DOHH2 (cell line): ENCODE results near the gene NASP.

Experiments used
- H3F3A ChIP-seq: fragments of 200-600 bp; sonication (generic), shearing (Covaris generic); 2 replicates; pipeline ENCODE4 v1.6.0; 2016; ENCODE audit warnings: antibody characterized with exemption, mild to moderate bottlenecking; ENCODE audit not compliant: control insufficient read depth, insufficient read depth
- H3K27ac ChIP-seq: fragments of 200-600 bp; sonication (generic); 2 replicates; pipeline ENCODE4 v1.5.1; 2014; ENCODE audit warnings: low read depth, mild to moderate bottlenecking, low read length, moderate library complexity
- H3K27me3 ChIP-seq: fragments of 200-600 bp; sonication (generic); 2 replicates; pipeline ENCODE4 v1.6.1; 2014; ENCODE audit warnings: mild to moderate bottlenecking, low read length, mixed read lengths; ENCODE audit not compliant: control insufficient read depth
- H3K36me3 ChIP-seq: fragments of 200-600 bp; sonication (generic); 2 replicates; pipeline ENCODE4 v1.6.1; 2014; ENCODE audit warnings: mild to moderate bottlenecking, low read length, moderate library complexity, mixed read lengths; ENCODE audit not compliant: control insufficient read depth
- H3K4me1 ChIP-seq: fragments of 200-600 bp; sonication (generic); 2 replicates; pipeline ENCODE4 v1.6.1; 2014; ENCODE audit warnings: mild to moderate bottlenecking, low read length, mixed read lengths; ENCODE audit not compliant: control insufficient read depth
- H3K4me2 ChIP-seq: fragments of 200-600 bp; sonication (generic); 2 replicates; pipeline ENCODE4 v1.6.0; 2014; ENCODE audit warnings: mild to moderate bottlenecking, low read length, moderate library complexity
- H3K4me3 ChIP-seq: fragments of 200-600 bp; sonication (generic); 2 replicates; pipeline ENCODE4 v1.5.1; 2014; ENCODE audit warnings: mild to moderate bottlenecking, low read length, mixed read lengths
- H3K79me2 ChIP-seq: fragments of 200-600 bp; sonication (generic); 2 replicates; pipeline ENCODE4 v1.6.1; 2014; ENCODE audit warnings: mild to moderate bottlenecking, low read length, mixed read lengths; ENCODE audit not compliant: control insufficient read depth
- H3K9me2 ChIP-seq: fragments of 200-600 bp; sonication (generic); replicated peaks from 2 replicates; pipeline ENCODE4 v1.6.1; 2014; ENCODE audit warnings: mild to moderate bottlenecking, low read length, mixed read lengths; ENCODE audit not compliant: control insufficient read depth
- H3K9me3 ChIP-seq: fragments of 200-600 bp; sonication (generic); 2 replicates; pipeline ENCODE4 v1.6.1; 2014; ENCODE audit warnings: antibody characterized with exemption, low read length, mixed read lengths; ENCODE audit not compliant: control insufficient read depth, insufficient read depth
- H4K20me1 ChIP-seq: fragments of 200-600 bp; sonication (generic); 2 replicates; pipeline ENCODE4 v1.6.0; 2014; ENCODE audit warnings: low read depth, mild to moderate bottlenecking, antibody characterized with exemption, low read length, moderate library complexity; ENCODE audit not compliant: control insufficient read depth, insufficient read depth
- EZH2phosphoT487 ChIP-seq: fragments of 200-600 bp; sonication (generic); IDR thresholded peaks from 2 replicates; pipeline ENCODE4 v1.6.1; 2017; ENCODE audit warnings: borderline replicate concordance, mild to moderate bottlenecking, antibody characterized with exemption, low read length, moderate library complexity, mixed read lengths
- TF ChIP-seq, protein P1 (sequence below): fragments of 200-600 bp; sonication (generic); IDR thresholded peaks from one replicate; pipeline ENCODE4 v1.5.1; 2014; ENCODE audit warnings: antibody characterized with exemption, mild to moderate bottlenecking, low read depth, low read length; ENCODE audit not compliant: poor library complexity, severe bottlenecking

Gene NASP

DNA sequence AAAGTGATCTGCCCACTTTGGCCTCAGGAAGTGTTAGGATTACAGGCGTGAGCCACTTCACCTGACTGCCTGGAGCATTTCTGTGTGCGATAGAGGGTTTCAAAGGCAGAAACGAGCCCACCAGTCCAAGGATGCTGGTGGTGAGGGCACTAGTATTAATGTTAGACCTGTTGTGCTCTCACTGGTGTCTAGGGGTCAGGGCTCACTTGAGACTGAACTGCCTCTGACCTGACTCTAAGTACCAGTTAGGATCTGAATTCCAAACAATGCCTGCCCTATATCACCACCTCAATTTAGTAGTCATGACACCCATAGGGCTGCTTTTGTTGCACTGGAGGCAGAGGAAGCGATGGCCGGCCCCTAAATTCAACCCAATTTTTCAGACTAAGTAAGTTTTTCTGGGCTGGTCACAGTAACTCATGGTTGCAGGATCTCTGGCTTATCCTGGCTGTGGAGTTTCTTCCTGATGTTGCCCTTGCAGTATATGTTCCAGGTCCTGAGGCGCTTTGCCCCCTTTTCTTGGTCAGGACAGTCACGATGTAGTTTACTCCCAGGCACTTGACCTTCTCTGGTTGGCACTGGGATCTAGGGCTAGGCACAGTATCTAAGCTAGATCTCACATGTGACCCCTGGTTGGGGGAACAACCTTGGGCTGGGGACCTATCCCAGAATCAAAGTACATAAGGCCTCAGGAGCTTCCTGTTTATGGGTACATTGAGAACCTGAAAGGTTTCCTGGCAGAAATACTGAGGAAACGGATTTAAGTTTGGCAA lies 35.5 kb downstream of the NASP start:
- Histone ChIP-seq H3K27me3 (no peaks in the 10 kb centered on the region), H3K27ac (no peak overlapping the region; the same call in 1 of the 2 replicates), H3K4me3 (no peak overlapping the region), H3F3A (peaks cover 62% of the 10 kb centered on the region), H4K20me1 (peaks cover 7% of the 10 kb centered on the region), H3K9me3 (no peaks in the 10 kb centered on the region), H3K9me2 (no peaks in the 10 kb centered on the region), H3K79me2 (no peaks in the 10 kb centered on the region), H3K4me2 (no peak overlapping the region), H3K4me1 (peaks cover 18% of the 10 kb centered on the region), H3K36me3 (peaks cover 76% of the 10 kb centered on the region)
- TF ChIP-seq, protein P1, sequence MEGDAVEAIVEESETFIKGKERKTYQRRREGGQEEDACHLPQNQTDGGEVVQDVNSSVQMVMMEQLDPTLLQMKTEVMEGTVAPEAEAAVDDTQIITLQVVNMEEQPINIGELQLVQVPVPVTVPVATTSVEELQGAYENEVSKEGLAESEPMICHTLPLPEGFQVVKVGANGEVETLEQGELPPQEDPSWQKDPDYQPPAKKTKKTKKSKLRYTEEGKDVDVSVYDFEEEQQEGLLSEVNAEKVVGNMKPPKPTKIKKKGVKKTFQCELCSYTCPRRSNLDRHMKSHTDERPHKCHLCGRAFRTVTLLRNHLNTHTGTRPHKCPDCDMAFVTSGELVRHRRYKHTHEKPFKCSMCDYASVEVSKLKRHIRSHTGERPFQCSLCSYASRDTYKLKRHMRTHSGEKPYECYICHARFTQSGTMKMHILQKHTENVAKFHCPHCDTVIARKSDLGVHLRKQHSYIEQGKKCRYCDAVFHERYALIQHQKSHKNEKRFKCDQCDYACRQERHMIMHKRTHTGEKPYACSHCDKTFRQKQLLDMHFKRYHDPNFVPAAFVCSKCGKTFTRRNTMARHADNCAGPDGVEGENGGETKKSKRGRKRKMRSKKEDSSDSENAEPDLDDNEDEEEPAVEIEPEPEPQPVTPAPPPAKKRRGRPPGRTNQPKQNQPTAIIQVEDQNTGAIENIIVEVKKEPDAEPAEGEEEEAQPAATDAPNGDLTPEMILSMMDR = no peak
- TF ChIP-seq EZH2phosphoT487 = no peak

DNA sequence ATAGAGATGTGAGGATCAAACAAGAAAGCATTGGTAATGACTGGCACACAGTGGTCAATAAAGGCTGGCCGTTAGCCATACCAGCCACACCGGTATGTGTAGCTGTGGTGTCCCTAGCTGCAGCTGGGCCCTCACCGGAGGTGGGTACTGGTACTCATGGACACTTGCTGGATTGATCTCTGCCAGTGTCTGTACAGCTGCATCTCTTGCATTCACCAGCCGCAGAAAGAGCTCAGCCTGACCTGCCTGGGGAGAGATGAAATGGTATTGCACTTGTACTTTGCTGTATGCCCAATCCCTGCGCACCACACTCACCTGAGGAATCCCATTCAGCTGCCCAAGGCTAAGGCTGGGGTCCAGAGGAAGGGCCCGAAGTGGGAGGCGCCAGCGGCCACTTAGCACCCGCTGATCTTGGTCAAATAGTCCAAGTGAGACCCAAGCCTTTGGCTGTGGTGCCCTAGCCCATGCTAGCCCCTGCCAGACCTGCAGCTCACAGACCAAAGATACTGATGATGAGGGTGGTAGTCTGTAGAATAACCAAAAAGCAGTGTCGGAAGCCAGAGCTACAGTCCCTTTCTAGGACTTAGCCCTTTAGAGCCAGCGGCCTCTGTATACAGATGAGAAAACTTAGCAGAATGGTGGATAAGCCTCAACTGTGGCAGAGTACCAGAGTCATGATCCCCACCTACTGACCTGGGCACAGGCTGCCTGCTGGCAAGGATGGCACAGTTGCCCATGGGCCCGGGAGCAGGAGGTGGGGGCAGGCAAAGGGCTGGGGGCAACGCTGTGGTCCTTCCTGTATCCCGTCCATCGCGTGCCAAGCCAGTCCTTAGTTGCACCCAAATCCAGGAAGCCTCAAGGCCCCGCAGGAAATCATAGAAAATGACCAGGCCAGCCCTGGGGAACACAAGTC lies 37.0 kb downstream of the NASP start:
- no peak overlapping the region for H3K27ac ChIP-seq
- H3K9me2 ChIP-seq = no peaks in the 10 kb centered on the region
- H4K20me1 ChIP-seq = peaks cover 7% of the 10 kb centered on the region
- peaks cover 64% of the 10 kb centered on the region for H3K36me3 ChIP-seq
- H3K4me3 ChIP-seq = no peak overlapping the region
- no peaks in the 10 kb centered on the region for H3K27me3 ChIP-seq
- H3K4me1 ChIP-seq = peaks cover 3% of the 10 kb centered on the region
- no peaks in the 10 kb centered on the region for H3K79me2 ChIP-seq
- H3K4me2 ChIP-seq = no peak overlapping the region
- peaks cover 52% of the 10 kb centered on the region for H3F3A ChIP-seq
- no peaks in the 10 kb centered on the region for H3K9me3 ChIP-seq
- TF ChIP-seq EZH2phosphoT487 = no peak
- TF ChIP-seq, protein P1 = no peak

DNA sequence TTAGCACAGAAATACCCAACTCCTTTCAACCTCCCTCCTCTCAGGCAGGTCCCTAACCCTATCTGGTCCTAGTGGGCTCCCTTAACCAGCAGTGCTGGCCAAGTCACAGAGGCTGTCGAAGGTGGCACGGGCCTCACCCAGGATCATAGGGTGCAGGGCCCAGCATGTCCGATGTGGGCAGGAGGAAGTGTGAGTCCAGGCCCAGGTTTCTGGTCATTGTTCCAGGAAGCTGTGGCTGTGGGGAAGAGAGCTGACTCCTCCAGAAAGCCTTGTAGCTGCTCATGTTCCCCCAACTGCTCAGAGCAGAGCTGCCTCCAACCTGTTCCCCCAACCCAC lies 37.6 kb downstream of the NASP start:
- no peaks in the 10 kb centered on the region for H3K4me1 ChIP-seq
- no peak overlapping the region for H3K4me3 ChIP-seq
- H4K20me1 ChIP-seq = peaks cover 7% of the 10 kb centered on the region
- H3K9me2 ChIP-seq = no peaks in the 10 kb centered on the region
- H3K4me2 ChIP-seq = no peak overlapping the region
- TF ChIP-seq EZH2phosphoT487 = no peak
- TF ChIP-seq, protein P1 = no peak
- no peak overlapping the region for H3K27ac ChIP-seq
- peaks cover 49% of the 10 kb centered on the region for H3F3A ChIP-seq
- no peaks in the 10 kb centered on the region for H3K27me3 ChIP-seq
- peaks cover 60% of the 10 kb centered on the region for H3K36me3 ChIP-seq
- no peaks in the 10 kb centered on the region for H3K79me2 ChIP-seq
- no peaks in the 10 kb centered on the region for H3K9me3 ChIP-seq
